Fibroblast of the aortic adventitia (primary cell): ENCODE measurements around the gene HMG20B. TPM values are rescaled to one million over a fixed set of nuclear protein-coding genes. Genes with fewer than 3 reads are reported as not detected.

Source experiments
- DNase-seq: peaks from one replicate; pipeline ENCODE4 v3.0.0-alpha.2; 2010; ENCODE audit warnings: low read depth
- H3K4me3 ChIP-seq: 2 replicates; pipeline ENCODE4 v1.5.1; 2011; ENCODE audit warnings: low read depth, mild to moderate bottlenecking, control low read depth, low read length, moderate library complexity
- total RNA-seq: library from RNA; depleted of rRNA; stranded (reverse); fragments of >200 nt; gene quantifications from 2 replicates; pipeline ENCODE4 v1.2.3, GENCODE V29; 2012; ENCODE audit warnings: low replicate concordance
- TF ChIP-seq, protein P1 (sequence below): IDR thresholded peaks from 2 replicates; pipeline ENCODE4 v1.5.1; 2011; ENCODE audit warnings: mild to moderate bottlenecking, low read length, control low read depth, inconsistent platforms; ENCODE audit not compliant: insufficient read depth

The HMG20B gene
- total RNA-seq, 1 donor, result 56.6 TPM

GRCh38 chr19:3537101-3537437, 35.7 kb upstream of the HMG20B start:
- no peak for DNase-seq
- H3K4me3 ChIP-seq, result no peak overlapping the region
- TF ChIP-seq, protein P1, sequence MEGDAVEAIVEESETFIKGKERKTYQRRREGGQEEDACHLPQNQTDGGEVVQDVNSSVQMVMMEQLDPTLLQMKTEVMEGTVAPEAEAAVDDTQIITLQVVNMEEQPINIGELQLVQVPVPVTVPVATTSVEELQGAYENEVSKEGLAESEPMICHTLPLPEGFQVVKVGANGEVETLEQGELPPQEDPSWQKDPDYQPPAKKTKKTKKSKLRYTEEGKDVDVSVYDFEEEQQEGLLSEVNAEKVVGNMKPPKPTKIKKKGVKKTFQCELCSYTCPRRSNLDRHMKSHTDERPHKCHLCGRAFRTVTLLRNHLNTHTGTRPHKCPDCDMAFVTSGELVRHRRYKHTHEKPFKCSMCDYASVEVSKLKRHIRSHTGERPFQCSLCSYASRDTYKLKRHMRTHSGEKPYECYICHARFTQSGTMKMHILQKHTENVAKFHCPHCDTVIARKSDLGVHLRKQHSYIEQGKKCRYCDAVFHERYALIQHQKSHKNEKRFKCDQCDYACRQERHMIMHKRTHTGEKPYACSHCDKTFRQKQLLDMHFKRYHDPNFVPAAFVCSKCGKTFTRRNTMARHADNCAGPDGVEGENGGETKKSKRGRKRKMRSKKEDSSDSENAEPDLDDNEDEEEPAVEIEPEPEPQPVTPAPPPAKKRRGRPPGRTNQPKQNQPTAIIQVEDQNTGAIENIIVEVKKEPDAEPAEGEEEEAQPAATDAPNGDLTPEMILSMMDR, result no peak

- H3K4me3 ChIP-seq, result no peak overlapping the region
- no peak for DNase-seq
- TF ChIP-seq, protein P1, result no peak
Observed at GRCh38 chr19:3537438-3538240, 35.1 kb upstream of the HMG20B start.

DNA sequence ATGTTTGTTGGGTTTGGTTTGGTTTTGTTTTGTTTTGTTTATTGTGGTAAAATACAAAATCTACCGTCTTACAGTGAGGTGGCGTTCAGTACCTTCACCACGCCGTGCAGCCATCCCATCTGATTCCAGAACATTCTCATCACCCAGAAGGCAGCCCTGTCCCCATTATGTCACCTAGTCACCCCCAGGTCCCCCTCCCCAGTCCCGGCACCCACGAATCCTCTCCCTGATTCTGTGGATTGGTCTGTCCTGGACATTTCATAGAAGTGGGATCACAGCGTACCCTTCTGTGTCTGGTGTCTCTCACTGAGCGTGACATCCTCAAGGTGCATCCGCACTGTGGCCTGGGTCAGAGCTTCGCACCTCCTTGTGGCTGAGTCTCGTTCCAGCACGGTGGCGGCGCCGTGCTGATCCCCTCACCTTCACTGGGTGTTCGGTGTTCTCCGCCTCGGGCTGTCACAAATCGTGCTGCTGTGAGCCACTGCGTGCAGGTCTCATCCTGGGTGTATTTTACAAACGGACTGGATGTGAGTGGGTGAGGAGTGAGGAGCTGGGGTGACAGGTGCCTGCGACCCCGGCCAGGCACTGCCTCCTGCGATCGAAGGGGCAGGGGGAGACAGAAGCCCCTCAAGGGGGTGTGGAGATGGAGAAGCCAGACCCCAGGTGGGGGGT, 34.4 kb upstream of the HMG20B start:
- no peak for DNase-seq
- H3K4me3 ChIP-seq, result no peak overlapping the region
- TF ChIP-seq, protein P1, result no peak

DNA sequence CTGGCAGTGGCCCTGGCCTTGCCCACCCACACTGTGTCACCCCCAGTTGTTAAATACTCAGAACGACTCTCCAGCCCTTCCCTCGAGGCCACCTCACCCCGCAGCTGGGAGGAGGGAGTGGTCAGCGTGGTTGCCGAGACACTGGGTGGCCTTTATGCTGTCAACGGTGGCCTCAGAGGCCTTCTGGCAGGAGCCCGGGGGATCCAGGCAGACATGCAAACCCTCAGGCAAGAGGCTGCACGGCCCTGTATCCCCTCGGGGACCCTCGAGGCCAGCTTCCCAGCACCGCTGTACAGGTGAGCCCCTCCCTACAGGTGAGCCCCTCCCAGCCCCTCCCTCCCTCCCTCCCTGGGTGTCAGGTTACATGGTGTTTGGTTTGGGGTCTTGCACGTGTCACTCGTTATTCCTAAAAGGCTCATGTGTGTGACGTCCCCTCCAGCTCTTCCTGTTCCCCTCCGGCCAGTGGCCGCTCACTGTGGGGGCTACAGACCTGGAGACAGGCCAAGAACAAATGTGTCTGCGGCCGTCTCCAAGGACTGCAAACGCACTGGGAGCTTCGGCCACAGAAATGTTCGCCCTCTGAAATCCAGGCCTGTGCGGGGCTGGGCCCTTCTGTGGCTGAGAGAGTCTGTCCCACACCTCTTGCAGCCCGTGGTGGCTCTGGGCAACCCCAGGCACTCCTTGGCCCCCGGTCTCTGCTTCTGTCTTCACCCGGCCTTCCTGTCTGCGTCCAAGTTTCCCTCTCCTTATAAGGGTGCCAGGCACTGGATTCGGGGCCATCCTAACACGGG, 33.6 kb upstream of the HMG20B start, which contains the start of gene TEKTIP1:
Gene TEKTIP1 (plus strand): TSS at position 210 of the 791 bp plus-strand sequence. CDS start 4 bp downstream, at position 214.
- no peak for DNase-seq
- TF ChIP-seq, protein P1, result no peak
- H3K4me3 ChIP-seq, result no peak within 1 kb of the TSS

DNA sequence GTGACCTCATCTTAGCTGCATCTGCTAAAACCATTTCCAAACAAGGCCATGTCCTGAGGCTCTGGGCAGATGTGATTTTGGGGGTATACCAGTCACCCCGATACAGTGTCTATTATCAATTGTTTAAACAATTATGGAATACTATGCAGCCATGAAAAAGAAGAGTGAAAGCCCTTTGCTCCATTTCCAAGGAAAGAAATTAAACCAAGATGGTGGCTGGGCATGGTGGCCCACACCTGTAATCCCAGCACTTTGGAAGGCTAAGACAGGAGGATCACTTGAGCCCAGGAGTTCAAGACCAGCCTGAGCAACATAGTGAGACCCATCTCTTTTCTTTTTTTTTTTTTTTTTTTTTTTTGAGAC, 33.0 kb upstream of the HMG20B start:
- DNase-seq, result no peak

More for the DNA sequence above, 33.0 kb upstream of the HMG20B start:
- TF ChIP-seq, protein P1, result no peak
- no peak overlapping the region for H3K4me3 ChIP-seq
